GM12891 (cell line): ENCODE results near the gene PARD3.

Source experiments
- DNase-seq: peaks from one replicate; pipeline ENCODE4 v3.0.0; 2011; ENCODE audit warnings: low spot score; ENCODE audit not compliant: insufficient read length
- FAIRE-seq: peaks from 2 replicates; lab custom pipeline; 2011; peaks lifted over from hg19 to GRCh38; lab: Jason Lieb, UNC
- PAX5 ChIP-seq: IDR thresholded peaks from 2 replicates; pipeline ENCODE4 v1.6.1; 2011; ENCODE audit warnings: low read length, moderate library complexity, mild to moderate bottlenecking; ENCODE audit not compliant: insufficient read depth, severe bottlenecking
- POLR2A ChIP-seq: IDR thresholded peaks from 2 replicates; pipeline ENCODE4 v1.6.1; 2011; ENCODE audit warnings: low read depth, low read length, control low read depth
- POLR2AphosphoS5 ChIP-seq: IDR thresholded peaks from 2 replicates; pipeline ENCODE4 v1.6.1; 2011; ENCODE audit warnings: low read depth, low read length, control low read depth
- POU2F2 ChIP-seq: IDR thresholded peaks from 2 replicates; pipeline ENCODE4 v1.6.1; 2011; ENCODE audit warnings: low read depth, mild to moderate bottlenecking, control low read depth, low read length, moderate library complexity
- SPI1 ChIP-seq: IDR thresholded peaks from 2 replicates; pipeline ENCODE4 v1.6.1; 2011; ENCODE audit warnings: low read depth, low read length, control low read depth
- TAF1 ChIP-seq: IDR thresholded peaks from 2 replicates; pipeline ENCODE4 v1.6.1; 2011; ENCODE audit warnings: low read depth, low read length, control low read depth

Gene PARD3

DNA sequence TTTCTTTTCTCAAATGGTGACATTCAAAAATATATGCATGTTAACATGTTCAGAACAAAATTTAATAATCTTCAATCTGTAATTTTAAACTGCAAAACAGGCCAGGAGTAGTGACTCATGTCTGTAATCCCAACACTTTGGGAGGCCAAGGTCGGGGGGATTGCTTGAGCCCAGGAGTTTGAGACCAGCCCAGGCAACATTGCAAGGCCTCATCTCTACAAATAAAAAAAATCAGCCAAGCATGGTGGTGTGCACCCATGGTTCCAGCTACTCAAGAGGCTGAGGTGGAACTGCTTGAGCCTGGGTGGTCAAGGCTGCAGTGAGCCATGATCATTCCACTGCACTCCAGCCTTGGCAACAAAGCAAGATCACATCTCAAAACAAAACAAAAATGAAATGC, 394.3 kb downstream of the PARD3 start:
- no peak for FAIRE-seq

DNA sequence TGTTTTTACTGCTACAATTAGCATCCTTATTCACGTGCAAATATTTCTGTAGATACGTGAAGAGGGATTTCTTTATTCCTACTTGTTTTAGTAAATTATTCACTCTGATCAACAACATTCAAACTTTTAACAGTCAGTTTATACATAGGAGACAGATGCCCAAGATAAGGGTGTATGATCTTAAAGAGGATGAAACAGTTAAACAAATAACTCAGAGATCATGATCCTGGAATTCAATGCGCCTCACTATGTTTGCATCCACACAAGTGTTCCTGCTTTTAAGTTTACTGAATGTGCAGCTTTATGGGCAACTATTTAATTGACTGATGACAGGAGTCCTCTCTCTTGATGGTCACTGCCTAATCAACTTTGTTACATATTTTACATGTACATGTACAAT, 394.8 kb downstream of the PARD3 start:
- FAIRE-seq (no peak), DNase-seq (no peak)
- TF ChIP-seq SPI1 (no peak), POLR2A (no peak), TAF1 (no peak), POU2F2 (no peak), PAX5 (no peak), POLR2AphosphoS5 (no peak)

More for the DNA sequence above, 394.3 kb downstream of the PARD3 start:
- DNase-seq = no peak
- TF ChIP-seq SPI1 = no peak
- TF ChIP-seq POU2F2 = no peak
- no peak for TF ChIP-seq POLR2AphosphoS5
- no peak for TF ChIP-seq TAF1
- TF ChIP-seq PAX5 = no peak
- TF ChIP-seq POLR2A = no peak

DNA sequence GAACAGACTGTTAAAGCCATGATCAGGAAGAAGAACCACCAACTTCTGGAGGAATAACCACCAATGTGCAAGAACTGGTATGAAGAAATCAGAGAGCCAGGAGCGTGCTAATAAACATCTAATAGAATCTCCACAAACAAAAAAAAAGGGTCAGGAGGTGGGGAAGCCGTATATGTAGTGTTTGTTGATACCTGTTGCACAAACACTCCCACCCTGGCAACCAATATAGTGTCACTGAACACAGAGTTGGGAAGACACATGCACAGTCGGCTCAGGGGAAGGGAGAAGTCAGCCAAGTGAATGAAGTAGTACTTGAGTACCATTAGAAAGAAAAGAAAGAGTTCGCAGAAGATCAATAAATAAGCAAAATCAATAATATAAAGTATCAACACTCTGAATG, 400.1 kb downstream of the PARD3 start:
- DNase-seq = no peak
- no peak for FAIRE-seq
- TF ChIP-seq SPI1 (no peak), POLR2A (no peak), PAX5 (no peak), POU2F2 (no peak), TAF1 (no peak)

DNA sequence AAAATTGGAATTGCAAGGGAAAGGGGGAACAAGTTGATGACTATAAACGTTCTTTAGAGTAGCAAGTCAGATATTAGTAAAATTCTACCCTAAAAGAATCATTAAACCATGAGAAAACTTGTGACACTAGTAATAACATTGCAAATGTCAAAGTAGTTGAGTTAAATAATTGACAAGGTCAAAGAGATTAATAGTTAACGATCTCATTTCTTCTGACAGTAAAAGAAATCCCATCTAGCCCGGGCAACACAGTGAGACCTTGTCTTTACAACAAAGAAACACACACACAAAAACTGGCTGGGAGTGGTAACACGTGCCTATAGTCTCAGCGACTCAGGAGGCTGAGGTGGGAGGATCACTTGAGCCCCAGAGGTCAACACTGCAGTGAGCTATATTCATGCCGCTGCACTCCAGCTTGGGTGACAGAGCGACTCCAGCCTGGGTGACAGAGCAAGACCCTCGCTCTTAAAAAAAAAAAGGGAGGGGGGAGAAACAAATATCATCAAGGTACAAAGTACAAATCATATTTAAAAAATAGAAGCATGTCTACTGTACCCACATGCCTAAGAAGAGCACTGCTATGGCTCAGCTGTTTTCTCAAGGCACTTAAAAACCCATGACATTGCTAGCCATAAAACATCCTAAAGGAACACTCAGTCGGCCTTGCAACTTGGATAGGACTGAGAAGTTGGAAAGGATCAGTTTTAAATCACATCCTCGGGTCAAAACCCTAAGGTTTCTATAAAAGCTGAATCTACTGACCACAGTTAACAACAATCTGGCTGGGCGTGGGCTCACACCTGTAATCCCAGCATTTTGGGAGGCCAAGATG, 401.1 kb downstream of the PARD3 start:
- DNase-seq (no peak), FAIRE-seq (no peak)
- TF ChIP-seq SPI1 = no peak
- TF ChIP-seq POLR2A = no peak
- no peak for TF ChIP-seq PAX5
- TF ChIP-seq TAF1 = no peak
- TF ChIP-seq POLR2AphosphoS5 = no peak
- no peak for TF ChIP-seq POU2F2

DNA sequence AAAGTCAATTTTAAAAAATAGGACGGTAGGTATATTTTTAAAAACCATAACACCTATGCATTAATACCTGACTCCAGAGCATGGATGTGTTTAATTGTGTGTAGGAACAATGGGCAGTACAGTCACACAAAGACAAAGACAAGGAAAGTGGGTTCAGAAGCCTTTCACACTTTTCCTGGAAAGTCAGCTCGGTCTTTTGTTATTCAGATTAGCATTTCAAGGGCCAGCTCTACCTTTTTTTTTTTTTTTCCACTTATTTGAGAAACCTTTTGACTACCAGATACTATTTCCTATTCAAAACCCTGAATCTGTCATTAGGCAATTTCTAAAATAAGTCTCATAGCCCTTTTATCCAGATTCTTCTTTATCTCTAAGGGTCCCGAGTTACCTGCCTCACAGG, 401.9 kb downstream of the PARD3 start:
- no peak for DNase-seq
- no peak for FAIRE-seq
- TF ChIP-seq POLR2A (no peak), POLR2AphosphoS5 (no peak), TAF1 (no peak), SPI1 (no peak), PAX5 (no peak), POU2F2 (no peak)

DNA sequence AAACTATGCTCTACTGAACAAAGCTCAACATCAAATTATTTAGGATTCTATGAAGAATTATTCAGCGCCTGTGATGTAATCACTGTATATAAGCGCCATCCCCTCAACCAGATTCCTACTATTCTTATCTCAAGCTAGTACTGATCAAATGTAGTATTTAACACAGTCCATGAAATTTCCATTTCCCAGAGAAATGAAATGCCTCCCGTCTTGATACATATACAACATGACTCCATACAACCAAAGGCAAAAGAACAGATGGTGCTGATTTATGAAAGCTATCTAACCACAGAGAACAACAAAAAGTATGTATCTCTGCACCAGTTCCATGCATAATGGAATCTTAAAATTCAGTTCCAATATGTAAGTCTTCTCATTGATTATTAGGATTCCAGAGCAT, 406.1 kb downstream of the PARD3 start:
- no peak for TF ChIP-seq POU2F2
- no peak for TF ChIP-seq PAX5
- no peak for TF ChIP-seq TAF1
- TF ChIP-seq SPI1 = no peak
- TF ChIP-seq POLR2AphosphoS5 = no peak
- TF ChIP-seq POLR2A = no peak
- FAIRE-seq (no peak), DNase-seq (no peak)

DNA sequence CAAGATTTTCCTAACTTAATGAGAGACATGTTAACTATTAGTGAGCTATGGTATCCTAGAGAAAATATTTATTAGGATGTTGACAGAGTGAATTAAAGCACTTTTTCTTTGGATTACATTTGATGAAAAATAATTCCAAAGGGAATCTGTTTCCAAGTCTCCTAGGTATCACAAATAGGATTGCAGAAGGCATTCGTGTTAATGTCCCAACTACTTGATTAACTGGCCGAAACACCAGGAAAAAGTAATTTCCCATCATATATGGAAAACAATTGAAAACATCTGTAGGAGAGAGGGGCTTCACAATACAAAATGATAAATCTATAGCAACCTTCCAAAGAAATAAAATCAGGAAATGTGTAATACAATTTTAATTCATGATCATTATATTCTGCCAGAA, 406.7 kb downstream of the PARD3 start:
- FAIRE-seq = no peak
- TF ChIP-seq SPI1 (no peak), POLR2A (no peak), PAX5 (no peak), TAF1 (no peak), POU2F2 (no peak), POLR2AphosphoS5 (no peak)
- no peak for DNase-seq

DNA sequence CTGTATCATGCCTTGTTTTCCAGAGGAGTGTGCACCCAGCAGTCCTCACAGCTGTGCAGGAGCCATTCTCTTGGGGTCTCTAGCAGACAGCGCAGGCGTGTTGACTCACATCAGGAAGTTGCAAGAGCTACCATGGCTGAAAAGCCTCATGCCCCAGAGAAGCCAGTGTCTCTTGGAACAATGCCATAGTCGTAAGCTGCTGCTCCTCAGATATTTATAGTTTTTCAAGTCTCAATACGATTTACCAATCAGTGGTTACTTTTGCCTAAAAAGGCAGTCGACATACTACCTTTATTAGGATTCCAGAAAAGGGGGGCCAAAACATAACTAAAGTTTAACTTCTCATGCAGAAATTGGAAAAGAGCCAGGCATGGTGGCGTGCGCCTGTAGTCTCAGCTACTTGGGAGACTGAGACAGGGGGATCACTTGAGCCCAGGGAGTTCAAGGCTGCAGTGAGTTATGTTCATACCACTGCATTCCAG, 407.7 kb downstream of the PARD3 start:
- FAIRE-seq = no peak
- no peak for DNase-seq
- TF ChIP-seq SPI1 (no peak), TAF1 (no peak), POLR2A (no peak), POU2F2 (no peak), PAX5 (no peak), POLR2AphosphoS5 (no peak)

DNA sequence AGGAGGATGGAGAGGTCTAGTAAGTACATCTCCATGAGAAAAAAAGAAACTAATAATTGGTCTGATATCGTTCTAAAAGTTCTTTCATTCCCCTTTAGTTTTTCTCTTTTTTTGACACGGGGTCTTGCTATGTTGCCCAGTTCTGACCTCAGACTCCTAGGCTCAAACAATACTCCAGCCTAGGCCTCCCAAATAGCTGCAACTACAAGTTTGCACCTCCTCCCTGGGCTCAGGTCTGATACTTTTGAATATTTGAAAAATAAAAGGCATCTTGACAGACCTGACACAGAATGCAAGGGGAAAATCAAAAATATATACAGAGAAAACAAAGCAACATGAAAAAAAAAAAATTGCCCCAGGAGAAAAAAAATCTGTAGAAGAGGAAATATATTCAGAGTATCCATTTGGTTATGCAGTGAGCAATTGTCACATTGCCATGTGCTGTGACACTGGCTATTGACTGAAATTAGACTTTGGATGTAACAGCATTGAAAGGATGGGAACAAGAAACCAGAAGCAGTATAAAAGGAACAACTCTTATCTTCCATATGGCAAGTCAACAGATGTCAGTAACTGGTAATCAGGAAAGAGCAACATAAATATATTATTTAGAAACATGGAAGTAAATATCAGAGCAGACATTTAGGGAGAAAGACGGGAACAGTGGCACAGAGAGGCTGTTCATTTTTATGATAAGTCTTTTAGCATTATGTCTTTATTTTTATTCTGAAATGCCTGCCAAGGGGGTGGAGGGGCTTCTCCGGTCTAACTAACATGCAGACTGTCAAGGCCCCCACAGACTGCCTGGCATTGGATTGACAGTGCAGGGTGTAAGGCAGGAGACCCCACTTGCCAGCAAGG, 408.4 kb downstream of the PARD3 start:
- TF ChIP-seq POLR2A (no peak), POLR2AphosphoS5 (no peak)
- no peak for FAIRE-seq
- no peak for DNase-seq
